Stimulated activated CD4-positive, alpha-beta T cell treated with anti-CD3 and anti-CD28 coated beads, Interleukin-4, amount 100 ng/mL, for 4 hours (primary cell): ENCODE measurements around the gene SHISA6.
"Not testable (repeated sequence)": the region's sequence is repeated elsewhere in the genome, so short reads cannot be mapped to it uniquely, and the experiment has no call there.

Source experiments
- DNase-seq, 2 experiments: peaks; one replicate each; pipeline ENCODE4 v3.0.0-alpha.2; 2020

Gene SHISA6

DNA sequence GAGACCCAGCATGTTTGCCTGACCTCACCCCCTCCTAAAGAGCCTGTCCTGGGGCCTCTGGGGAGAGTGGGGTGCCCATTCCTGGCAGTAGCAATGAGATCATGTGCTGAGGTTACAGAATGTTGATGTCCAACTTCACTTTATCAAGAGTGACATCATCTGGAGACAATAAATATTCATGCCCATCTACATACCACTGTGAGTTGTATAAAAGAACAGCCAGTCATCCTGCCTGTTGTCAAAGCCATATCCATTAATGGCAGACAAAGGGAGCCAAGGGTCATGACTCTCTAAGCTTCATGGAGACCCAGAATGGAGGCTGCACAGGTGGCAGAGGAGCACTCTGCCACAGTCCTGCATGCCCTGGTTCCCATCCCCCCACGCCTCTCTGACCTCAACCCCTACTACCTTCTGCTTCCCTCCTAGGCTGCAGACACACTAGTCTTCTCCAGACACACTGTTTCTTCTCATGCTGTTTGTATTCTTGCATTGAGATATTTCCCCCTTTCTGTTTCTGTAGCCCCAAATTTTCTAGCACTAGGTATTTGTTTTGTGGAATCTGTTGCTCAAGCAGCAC lies 27.1 kb downstream of the SHISA6 start:
- DNase-seq: no peak

DNA sequence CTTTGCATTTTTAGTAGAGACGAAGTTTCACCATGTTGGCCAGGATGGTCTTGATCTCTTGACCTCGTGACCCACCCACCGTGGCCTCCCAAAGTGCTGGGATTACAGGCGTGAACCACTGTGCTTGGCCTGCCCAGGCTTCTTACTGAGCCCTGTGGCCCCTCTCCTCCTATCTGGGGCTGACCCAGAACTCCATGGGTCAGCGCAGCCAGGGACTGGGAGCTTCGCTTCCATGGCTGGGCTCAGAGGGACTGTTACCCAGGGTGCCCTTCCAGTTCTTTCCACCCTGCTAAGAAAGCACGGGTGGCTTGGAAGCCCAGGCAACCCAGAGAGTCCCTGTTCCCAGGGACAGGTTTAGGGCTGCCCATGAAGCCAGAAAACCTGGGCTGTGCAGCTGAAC lies 28.2 kb downstream of the SHISA6 start:
- no peak for DNase-seq

DNA sequence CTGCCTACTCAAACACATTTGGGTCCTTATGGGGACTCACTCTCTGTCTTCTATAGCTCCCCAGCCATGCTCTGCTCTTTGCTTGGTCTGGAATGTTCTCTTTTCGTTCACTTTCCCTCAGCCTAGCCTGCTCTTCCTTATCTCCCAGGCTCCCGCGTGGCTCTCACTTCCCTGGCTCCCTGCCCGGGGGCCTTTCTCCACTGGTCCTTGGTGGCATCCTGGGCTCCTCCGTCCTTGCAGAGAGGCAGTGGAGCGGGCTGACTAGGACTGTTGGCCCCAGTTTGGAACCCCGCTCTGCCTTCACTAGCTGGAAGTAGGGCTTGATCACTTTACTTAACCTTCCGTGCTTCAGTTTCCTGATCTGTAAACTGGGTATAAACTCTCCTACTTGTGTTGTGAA lies 31.2 kb downstream of the SHISA6 start:
- DNase-seq: no peak

DNA sequence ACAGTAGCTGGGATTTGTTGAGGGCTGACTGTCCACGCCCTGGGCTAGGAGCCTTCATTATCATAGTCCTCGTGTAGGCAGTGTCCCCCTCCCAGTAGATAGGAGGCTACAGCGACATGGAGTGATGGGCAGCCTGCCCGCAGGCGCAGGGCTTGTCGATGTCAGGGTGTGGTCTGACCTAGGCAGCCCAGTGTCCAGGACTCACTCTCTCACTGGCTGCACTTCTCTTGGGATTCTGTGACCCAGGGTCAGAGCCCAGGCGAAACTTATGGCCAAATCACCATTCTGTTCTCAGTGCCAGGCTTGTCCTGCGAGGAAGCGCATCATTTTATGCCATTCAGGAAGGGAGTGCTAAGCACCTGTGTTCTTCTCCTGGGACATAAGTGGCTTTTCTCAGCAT lies 32.6 kb downstream of the SHISA6 start:
- DNase-seq: no peak

DNA sequence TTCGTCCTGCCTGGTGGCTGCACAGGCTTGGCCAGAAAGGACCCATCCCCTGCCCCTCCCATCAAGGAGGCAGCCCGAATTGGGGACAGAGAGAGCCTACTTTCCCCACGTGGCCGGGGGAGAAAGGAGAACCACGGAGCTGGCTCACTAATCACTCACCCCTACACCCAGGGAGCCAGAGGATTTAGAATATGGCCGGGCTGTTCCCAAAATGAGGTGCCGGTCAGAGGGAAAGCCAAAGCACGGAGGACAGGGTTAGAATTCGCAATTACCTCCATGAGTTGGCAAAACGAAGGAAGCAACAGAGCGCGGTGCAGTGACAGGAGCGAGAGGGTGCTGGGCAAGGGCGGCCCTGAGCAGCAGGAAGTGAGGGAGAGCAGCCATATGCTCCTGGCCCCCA lies 33.1 kb downstream of the SHISA6 start:
- DNase-seq: no peak

DNA sequence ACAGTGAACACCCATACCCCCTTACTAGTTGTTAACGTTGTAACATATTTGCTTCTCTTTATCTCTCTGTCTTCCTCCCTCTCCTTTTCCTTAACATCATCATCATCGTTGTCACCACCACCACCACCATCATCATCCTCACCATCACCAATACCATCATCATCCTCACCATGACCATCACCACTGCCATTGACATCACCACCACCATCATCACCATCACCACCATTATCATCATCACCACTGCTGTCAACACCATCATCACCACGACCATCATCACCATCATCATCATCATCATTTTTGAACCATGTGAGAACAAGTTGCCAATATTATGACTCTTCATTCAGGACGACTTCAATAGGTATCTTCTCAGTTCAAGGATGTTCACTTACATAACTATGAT lies 35.5 kb downstream of the SHISA6 start:
- no peak for DNase-seq

DNA sequence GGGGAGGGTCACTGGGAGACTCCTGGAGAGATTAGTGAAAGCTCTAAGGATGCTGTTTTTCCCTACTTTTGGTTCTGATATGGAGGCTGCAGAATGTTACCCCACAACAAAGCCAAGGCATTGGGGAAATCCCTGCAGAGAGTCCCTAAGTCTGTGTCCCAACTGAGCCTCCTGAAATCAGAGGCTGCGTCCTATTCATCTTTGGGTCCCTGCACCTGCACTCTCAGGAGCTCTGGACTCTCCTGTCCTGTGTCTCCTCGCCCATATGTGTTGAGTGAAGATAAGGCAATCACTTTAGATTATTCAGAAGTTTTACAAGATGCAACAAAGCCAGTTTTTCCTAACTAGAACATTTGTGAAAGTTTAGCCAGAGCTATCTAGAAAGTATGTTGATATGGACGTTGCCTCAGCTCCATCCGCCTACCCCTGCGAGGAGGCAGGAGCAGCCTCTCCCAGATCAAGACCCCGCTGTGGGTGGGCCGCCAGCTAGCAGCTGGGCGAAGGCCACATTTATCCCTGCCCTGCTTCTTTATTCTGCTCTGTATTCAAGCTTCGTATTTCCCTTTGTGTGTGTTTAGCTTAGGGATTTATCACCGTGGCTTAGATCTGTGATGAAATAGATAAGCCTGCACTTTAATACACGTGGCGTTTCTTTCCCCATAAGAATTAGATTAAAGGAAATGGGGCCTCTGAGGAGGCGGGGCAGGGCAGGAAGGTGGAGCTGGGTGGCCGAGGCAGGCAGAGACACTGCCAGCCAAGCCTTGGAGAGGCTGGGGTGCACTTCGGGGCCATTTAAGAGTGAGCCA lies 37.4 kb downstream of the SHISA6 start:
- no peak for DNase-seq

DNA sequence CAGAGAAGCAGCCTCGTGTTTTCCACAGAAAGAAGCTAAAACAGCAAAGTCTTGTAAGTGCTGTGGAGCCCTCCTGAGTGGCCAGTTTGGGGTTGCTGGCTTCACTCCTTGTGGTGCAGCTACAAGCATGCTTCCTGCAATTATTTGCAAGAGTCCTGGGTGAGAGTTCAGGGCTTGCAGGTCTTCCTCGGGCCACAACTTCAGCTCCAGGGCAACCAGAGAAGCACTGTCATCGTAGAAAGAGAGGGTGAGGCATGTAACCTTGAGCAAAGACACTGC lies 37.9 kb downstream of the SHISA6 start:
- no peak for DNase-seq

DNA sequence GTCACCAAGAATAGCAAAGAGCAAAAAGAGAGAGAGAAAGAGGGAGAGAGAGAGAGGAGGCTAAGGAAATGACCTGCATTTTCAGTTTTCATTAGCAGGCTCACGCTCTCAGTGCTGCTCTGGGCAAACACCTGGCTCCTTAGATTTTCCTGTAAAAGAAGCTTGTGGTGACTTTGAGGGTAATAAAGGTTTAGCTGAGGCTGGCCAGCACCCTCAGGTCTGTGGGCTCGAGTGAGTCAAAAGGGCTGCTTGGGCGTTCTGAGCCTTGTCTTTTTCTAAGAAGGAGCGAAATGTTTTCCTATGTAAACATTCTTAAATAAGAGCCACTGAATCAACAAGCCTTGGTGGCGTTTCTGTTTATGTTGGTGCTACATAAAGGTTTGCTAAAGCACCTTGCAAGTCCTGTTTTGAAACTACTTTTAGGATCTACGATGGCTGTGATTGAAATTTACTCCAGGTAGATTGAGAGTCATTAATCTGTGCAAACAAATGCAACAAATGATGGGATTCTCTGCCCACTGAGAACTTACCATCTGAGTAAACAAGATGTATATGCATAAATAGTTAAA lies 38.8 kb downstream of the SHISA6 start:
- DNase-seq: no peak

DNA sequence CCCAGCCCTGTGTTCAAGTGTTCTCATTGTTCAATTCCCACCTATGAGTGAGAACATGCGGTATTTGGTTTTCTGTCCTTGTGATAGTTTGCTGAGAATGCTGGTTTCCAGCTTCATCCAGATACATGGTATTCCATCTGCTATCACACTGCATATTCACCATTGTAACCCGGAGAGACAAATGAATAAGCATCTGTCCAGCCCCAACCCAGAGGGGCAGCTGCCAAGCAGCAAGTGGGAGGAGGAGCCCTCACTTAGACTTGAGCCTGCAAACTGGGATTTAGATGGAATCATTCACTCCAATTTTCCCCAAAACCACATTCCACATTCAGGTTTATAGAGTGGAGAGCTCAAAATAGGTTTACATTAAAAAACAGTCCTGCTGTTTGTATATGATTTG lies 41.6 kb downstream of the SHISA6 start:
- DNase-seq: no peak

DNA sequence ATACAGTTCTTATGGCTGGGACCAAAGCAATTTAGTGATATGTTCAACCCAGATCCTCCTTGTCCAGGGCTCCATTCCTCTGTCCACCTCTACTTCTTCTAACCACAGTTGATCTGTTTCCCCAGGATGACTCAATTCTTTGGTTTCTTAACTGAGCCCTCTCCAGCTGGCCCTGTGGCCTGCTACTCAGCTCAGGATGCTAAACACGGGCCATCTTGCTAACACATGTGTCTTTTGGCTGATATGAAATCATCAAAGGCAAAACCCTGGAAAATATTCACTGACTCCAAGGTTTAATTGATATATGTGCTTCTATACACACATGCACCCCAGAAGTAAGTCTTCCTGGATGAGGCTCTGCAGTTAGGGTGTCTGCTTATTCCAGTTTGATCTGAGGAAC lies 43.8 kb downstream of the SHISA6 start:
- DNase-seq: no peak

DNA sequence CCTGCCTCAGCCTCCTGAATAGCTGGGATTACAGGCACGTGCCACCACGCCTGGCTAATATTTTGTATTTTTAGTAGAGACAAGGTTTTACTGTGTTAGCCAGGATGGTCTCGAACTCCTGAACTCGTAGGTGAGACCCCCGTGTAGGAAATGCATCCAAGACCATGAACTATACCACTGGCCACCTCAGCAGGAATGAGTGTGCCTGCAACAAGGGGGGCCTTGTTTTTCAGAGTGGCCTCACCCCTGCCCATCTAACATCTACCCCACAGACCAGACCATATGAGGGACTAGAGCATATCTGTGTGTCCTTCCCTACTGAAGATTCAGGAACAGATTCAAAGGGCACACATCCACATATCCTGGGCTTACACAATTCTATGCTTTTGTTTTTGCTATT lies 44.9 kb downstream of the SHISA6 start:
- no peak for DNase-seq

DNA sequence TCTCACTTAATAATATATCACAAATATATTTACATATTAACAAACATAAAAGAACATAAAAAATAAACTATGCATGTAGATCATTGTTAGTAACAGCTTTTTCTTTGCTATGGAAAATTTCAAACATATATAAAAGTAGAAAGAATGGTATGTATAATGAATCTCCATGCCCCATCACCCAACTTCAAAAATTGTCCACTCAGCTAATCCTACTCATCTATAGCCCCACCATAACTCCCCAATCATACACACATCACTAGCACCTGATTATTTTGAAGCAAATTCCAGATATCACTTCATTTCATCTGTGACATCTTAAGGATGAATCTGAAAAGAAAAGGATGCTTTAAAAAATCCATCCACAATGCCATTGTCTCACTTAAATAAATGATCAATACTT lies 46.8 kb downstream of the SHISA6 start:
- DNase-seq: no peak

DNA sequence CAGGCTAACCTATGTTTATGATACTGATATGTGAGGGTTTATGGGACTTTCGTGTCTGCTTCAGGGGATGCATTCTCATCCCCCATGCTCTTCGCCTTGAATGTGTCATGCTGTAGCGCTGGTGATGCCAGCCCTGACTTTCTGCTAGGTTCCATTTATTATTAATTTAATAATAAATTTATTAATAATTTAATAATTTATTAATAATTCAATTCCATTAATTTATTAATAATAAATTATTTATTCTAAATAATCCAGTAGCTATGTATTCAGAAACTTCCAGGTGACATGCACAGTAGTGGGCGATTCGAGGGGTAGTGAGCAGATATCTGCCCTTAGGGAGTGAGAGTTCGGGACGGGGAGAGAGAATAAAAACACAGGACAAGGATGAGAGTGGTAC lies 49.8 kb downstream of the SHISA6 start:
- DNase-seq: no peak

DNA sequence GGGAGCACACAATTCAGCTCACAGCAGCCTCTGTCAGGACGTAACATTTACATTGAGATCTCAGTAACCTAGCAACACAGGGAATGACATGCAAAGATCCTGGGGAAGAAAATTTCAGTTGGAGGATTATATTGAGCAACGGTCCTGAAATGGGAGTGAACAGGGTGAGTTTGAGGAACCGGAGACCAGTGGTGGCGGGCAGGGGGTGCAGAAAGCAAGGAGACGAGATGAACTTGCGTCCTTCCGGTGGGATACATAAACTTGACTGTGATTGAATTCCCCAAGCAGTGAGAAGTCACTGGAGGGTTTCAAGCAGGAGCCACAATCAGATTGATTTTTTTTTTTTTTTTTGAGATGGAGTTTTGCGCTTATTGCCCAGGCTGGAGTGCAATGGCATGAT lies 51.5 kb downstream of the SHISA6 start:
- no peak for DNase-seq

DNA sequence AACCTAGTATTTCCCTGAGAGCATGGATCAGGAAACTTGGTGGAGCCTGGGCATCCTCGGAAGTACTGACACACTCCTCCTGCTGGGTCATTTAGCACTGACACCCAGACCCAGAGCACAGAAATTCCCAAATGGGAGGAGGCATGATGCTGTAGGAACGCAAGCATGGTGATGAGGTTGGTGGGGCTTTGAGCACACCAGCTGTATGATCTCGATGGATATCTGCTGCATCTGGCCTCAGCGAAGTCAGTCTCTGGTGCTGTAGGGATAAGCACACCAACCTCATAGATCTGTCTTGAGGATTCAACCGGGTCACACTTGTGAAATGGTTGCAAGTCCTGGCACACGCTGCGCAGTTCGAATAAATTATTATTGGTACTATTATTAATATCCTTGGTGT lies 52.5 kb downstream of the SHISA6 start:
- no peak for DNase-seq

DNA sequence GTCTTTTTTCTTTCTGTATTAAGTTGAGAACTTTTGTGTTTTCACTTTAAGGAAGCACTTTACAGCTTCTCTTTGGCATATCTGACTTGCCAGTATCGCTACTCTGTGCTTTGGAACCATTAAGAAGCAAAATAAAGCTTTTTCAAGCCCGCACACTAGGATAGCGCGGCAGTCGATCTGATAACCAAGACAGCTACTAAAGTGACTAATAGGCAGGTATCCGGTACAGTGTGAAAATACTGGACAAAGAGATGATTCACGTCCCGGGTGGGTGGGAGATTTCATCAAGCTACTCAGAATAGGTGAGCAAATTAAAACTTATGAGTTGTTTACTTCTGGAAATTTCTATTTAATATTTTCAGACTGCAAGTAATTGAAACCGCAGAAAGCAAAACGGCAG lies 53.8 kb downstream of the SHISA6 start:
- no peak for DNase-seq

DNA sequence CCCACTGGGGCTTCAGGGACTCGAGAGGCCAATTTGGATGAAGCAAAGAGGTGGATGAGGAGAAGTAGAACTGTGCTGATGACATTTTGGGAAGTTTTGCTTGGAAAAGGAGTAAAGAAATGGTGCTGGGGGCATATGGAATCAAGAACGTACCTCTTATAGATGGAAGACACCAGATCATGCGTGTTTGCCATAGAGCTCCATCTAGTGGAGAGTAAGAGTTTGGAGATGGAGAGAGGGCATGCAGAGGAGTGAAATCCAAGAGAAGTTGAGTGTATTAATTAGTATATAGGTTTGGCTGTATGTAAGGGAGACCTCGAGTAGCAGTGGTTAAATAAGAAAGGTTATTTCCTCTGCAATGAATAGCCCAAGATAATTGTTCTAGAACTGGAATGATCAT lies 56.0 kb downstream of the SHISA6 start:
- DNase-seq: no peak

DNA sequence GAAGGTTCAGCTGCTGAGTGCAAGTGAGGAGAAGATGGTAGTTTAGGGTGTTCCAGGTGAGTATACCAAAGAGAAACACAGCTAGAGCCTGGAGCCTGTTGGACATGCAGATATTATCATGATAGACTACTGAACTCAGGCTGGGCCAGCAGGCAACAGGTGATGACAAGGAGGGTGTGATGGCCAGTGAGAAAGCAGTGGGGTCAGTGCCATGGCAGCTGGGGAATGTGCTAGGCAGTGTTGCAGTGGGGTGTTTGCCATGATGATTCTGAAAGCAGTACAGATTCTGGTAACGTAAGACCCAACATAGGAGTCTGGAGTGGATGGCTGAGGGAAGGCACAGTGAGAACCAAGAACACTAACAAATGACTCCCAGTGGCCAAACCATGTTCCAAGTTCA lies 57.4 kb downstream of the SHISA6 start:
- no peak for DNase-seq

DNA sequence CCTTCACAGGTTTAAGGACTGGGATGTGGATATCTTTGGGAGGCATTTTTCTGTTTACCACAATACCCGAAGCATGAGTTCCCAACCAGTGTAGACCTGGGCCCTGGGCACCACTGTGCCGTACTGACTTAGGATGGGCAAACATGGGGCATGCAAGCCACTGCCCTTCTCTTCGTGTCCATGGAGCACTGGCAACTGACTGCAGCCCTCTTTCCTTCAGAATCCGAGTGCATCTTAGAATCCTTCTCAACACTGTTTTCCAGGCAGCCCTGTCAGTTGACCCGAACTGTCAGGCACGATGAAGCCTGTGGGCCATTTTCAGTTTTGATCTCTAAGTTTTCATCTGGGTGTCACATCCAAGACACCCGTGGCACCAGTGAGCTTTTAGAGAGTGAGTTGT lies 59.2 kb downstream of the SHISA6 start:
- no peak for DNase-seq

DNA sequence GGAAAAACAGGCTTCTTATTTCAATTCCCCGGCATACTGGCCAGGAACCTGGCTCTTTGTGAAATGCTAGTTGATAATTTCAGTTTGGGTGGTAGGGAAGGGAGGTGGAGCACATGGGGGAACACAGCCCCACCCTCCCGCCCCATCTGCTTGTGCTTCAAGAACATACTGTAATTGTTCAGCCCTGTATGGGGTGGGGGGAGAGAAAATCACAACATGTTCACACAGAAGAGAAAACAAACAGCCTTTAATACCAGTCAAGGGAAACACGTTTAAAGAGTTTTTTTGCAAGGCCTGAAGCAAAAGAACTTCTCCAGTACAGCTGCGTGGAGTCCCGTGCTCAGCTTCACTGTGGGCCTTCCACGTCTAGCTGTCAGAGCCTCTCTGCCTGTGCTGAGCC lies 59.7 kb downstream of the SHISA6 start:
- no peak for DNase-seq

DNA sequence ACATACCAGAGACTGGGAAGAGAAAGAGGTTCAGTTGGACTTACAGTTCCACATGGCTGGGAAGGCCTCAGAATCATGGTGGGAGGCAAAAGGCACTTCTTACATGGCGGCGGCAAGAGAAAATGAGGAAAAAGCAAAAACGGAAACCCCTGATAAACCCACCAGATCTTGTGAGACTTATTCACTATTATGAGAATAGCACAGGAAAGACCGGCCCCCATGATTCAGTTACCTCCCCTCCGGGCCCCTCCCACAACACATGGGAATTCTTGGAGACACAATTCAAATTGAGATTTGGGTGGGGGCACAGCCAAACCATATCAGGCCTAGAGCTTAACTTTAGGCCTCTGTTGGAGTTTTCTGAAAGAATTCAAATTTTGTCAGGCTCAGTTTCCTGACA lies 60.9 kb downstream of the SHISA6 start:
- not testable (repeated sequence) for DNase-seq

DNA sequence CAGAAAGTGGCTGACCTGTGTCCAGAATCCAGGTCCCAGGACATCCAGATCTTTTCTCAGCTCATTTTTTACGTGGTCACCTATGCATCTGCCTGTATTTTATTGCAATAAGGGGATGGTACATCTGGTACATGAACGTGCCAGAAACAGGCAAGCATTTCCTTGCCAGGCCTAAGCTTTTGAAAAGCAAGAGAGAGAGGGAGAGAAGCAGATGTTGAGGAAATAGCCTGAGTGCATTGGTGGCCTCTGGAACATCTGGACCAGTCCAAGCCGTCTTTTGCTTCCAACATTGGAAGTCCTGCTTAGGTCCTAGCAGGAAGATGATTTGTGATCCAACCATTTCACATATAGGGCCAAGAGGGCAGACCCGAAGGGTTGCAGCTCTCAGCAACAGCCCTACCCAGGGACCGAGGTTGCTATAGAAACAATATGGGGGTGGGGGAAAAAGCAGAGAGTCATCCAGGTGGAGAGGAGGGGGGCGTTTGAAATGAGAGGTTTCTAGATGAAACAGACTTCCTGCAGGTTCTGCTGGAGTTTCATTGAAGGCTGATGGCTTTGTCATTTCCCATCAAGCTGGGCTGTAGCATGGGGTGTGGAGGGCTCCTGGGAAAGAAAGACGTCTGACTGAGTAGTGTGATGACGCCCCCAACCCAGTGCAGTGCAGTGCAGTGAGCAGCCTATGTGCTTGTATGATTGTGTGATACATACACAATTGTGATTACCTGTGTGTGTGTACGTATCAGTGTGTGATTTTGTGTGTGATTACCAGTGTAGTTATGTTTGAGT lies 61.6 kb downstream of the SHISA6 start:
- DNase-seq: no peak

DNA sequence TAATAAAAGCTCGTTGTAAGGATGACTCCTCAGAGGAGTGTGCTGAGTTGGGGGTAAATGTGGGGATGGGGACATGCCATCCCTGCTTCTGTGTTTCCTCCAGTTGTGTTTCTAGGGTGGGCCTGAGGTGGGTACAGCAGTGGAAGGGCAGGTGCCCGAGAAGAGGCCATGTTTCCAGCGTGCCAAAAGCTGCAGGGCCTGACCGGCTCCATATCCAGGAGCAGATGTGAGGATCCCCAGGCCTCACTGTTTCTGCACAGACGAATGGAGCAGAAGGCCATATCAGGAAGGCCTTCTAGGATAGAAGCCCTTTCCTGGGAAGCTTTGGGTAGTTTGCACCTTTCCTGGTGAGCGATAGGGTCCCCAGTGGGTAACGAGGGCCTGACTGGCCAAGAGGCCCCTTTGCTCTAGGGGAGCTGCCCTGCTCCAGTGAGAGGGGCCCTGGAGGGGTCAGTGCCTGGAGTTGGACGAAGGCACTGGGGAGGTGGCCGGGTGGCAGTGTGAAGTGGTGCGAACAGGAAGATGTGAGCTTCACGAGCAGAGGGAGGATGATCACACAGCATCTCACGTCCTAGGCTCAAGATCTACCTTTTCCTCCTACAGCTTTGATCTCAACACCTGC lies 62.9 kb downstream of the SHISA6 start:
- no peak for DNase-seq
